Stimulated activated CD4-positive, alpha-beta T cell treated with anti-CD3 and anti-CD28 coated beads, Interleukin-4, amount 100 ng/mL, for 1 hour (primary cell): ENCODE data around the gene ABTB1.
"Not testable (repeated sequence)": the region's sequence is repeated elsewhere in the genome, so short reads cannot be mapped to it uniquely, and the experiment has no call there.

Experiments
- DNase-seq: peaks from one replicate; pipeline ENCODE4 v3.0.0-alpha.2; 2020

ABTB1 gene

GRCh38 chr3:127651516-127652172, 21.1 kb upstream of the ABTB1 start:
- no peak for DNase-seq

GRCh38 chr3:127652246-127652995, 20.3 kb upstream of the ABTB1 start:
- DNase-seq, result peak; percentile 23

GRCh38 chr3:127654374-127654773, 18.4 kb upstream of the ABTB1 start:
- no peak for DNase-seq

- not testable (repeated sequence) for DNase-seq
These were observed 17.8 kb upstream of the ABTB1 start for GRCh38 chr3:127654993-127655392.

GRCh38 chr3:127655641-127656040, 17.1 kb upstream of the ABTB1 start:
- no peak for DNase-seq

GRCh38 chr3:127656906-127657305, 15.8 kb upstream of the ABTB1 start:
- no peak for DNase-seq

- no peak for DNase-seq
These were observed 14.5 kb upstream of the ABTB1 start for GRCh38 chr3:127658234-127658633.

- DNase-seq, result no peak
These were observed 12.0 kb upstream of the ABTB1 start for GRCh38 chr3:127660621-127661251.

GRCh38 chr3:127661600-127661999, 11.2 kb upstream of the ABTB1 start:
- DNase-seq, result no peak

GRCh38 chr3:127662001-127662469, 10.7 kb upstream of the ABTB1 start:
- no peak for DNase-seq

- no peak for DNase-seq
These were observed 9.6 kb upstream of the ABTB1 start for GRCh38 chr3:127663151-127663550.

- no peak for DNase-seq
These were observed 7.6 kb upstream of the ABTB1 start for GRCh38 chr3:127665165-127665564.

GRCh38 chr3:127665586-127665985, 7.2 kb upstream of the ABTB1 start:
- DNase-seq, result no peak

GRCh38 chr3:127666676-127667075, 6.1 kb upstream of the ABTB1 start:
- DNase-seq, result no peak

GRCh38 chr3:127667119-127667681, 5.6 kb upstream of the ABTB1 start:
- no peak for DNase-seq

GRCh38 chr3:127668906-127669305, 3.8 kb upstream of the ABTB1 start:
- no peak for DNase-seq

GRCh38 chr3:127669541-127670228, 3.1 kb upstream of the ABTB1 start:
- no peak for DNase-seq

GRCh38 chr3:127670229-127670559, 2.6 kb upstream of the ABTB1 start:
- no peak for DNase-seq

GRCh38 chr3:127670761-127671522, 1.8 kb upstream of the ABTB1 start:
- DNase-seq, result no peak

- DNase-seq, result peak; percentile 33
These were observed 976 bp upstream of the ABTB1 start for GRCh38 chr3:127671523-127672428.
